ENCODE measurements around the gene FGFRL1.
"Not testable (repeated sequence)": the region's sequence is repeated elsewhere in the genome, so short reads cannot be mapped to it uniquely, and the experiment has no call there.

Gene FGFRL1

DNA sequence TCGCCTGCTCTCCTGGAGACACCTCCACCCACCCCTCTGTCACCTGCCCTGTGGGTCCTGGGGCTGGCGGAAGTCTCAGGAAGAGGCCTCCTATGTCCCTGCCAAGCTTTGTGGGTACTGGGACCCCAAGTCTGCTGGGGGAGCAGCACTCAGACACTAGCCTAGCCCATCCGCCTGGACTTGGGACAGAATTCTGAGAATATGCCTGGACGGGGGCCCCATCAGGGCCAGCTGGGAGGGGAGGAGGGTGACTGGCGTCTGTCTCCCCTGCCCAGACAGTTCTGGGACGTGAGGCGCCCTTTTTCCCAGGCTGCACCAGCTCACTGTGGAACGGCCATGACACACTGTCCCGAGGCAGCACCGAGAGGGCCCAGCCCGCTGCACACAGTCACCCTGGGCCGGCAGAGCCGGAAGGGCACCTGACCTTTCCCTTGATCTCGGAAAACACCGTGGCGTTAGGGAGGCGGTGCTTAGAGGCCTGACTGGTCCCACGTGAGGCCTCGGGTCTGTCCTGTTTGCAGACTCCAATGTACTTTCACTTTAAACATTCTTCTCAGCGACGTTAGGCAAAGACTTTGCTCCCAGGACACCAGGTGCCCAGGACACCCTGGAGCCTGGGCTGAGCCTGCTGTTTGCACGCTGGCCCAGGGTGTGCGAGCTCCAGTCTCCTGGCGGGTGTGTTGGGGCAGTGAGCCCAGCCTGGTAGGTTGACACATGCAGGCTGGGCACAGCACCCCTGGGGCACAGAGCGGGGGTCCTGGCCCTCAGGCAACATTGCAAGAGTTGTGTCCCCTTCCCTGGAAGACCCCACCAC, 18.9 kb upstream of the FGFRL1 start:
- no peak for DNase-seq (ENCODE audit: low read depth in 2 of 2)

DNA sequence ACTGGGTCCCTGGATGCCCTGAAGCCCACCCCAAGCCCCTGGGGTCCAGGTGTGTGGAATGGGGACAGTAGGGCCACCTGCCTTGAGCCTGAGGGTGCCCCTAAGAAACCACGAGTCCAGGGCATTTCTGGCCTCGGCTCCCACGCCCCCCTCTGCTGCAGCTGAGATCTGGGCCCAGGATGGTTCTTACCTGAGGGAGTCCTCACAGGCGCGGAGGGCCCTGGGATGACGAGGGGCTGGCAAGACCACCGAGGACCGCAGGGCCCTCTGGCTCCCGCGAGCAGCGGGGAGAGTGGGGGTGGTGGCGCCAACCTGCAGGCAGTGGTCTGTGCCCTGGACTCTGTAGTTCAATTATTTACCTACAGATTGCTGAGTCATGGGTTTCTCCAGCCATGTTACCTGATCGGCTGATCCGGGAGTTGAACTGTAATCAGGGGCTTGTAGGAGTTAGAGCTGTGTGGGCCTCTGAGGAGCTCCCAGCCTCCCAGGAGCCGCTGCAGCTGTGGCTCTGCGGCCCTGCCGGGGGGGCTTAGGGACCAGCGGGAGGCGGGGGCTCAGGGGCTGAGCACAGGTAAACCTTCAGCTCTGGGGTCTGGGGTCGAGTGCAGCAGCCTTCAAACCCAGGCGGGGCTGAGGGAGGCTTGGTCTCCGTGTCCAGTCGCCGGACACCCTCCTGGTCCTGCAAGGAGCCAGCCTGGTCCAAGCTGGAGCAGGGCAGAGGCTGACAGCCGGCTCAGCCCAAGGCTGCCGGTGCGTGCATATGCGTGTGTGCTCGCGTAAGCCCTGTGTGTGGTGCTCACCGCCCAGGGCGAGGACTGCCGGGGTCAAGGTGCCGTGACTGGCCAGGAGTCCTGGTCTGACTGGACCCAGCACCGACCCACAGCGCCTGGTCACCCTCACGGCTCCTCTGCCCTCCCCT, 18.1 kb upstream of the FGFRL1 start, which contains the start of gene SLC26A1:
Gene SLC26A1, minus strand, starts transcription at position 294 of the 919 bp plus-strand sequence. CDS start 1,701 bp downstream, outside the sequence.
- no peak for DNase-seq (ENCODE audit: low read depth in 2 of 2)

DNA sequence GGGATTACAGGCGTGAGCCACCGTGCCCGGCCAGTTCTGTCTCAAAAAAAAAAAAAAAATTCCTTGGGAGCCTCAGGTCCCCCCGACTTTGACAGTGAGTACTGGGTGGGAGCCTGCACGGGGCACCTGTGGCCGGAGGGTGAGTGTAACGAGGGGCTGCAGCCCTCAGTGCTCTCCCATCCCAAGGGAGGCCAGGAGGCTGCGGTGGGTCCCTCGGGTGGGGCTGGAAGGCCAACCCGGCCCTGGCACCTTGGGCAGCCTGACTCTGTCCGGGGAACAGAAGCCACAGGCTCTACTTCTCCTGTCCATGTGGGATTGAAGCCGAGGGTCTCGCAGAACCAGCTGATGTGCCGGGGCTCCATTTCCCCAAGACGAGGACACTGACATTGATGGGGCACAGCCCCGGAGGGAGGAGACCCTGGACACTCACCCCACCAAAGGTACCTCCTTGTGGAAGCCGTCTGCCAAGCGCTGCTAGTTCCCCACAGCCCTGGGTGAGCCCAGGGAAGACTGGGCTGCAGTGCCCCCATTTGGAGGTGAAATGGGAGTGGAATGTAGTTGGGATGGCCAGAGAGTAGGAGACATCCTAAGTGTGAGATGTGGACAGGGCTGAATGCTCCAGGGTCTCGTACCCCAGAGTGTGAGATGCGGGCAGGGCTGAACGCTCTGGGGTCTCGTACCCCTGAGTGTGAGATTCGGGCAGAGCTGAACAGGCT, 16.0 kb upstream of the FGFRL1 start:
- DNase-seq (ENCODE audit: low read depth in 2 of 2): no peak

DNA sequence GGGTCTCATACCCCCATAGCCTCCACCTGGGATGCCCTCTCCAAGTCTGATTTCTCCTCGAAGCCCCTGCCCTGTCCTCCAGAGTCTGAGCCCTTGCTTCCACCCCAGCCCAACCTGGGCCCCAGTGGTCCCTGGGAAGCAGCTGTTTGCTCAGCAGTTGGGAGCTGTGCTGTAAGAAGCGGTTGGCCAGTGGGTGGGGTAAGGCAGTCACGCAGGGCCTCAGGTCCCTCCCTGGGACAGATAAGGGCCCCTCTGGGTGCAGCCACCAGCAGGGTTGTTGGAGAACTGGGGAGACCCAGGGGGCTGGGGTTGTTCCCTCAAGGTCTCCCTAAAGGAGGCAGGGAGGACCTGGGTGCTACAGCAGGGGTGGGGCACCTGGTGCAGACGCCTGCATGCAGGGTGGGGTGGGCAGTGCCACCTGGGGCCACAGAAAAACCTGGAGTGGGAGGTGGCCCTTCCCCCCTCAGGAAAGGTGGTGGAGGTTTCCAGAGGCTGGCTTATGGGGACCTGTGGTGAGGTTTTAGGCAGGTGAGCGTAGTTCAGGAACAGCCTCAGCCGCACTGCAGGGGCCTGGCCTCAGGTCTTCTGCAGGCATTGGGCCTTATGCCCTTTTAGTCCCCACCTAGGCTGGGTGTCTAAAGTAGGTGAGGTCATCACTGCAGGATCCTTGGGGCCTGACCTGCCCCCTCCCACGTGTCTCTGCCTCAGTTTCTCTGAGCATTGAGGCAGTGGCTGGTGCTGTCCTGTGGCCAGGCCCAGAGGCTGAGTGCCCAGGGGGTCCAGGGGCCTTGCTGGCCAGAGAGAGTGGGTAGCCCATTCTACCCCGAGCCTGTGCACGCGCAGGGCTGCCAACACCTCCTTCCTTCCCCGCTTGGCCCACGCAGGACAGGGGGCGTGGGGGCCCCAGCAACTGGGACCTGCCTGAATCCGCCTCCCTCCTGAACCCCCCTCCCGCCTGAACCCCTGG, 15.1 kb upstream of the FGFRL1 start:
- DNase-seq (ENCODE audit: low read depth in 2 of 2): no peak

DNA sequence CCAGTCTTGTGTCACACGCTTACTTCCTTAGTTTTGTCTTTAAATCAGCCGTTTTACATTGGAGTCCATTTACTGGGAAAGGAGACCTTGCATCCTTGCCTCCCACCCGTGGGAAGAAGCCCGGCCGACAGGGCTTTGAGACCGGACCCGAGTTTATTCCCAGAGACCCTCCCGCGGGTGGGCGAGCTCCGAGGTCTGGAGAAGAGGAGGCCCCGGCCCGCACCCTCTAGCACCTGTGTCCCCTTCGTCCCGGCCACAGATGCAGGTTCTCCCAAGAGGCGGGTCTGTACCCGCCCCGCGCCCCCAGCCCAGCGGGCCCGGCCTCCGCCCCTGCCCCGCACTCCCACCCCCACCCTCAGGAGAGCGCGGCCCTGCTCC, 14.4 kb upstream of the FGFRL1 start:
- DNase-seq (ENCODE audit: low read depth in 2 of 2): no peak

DNA sequence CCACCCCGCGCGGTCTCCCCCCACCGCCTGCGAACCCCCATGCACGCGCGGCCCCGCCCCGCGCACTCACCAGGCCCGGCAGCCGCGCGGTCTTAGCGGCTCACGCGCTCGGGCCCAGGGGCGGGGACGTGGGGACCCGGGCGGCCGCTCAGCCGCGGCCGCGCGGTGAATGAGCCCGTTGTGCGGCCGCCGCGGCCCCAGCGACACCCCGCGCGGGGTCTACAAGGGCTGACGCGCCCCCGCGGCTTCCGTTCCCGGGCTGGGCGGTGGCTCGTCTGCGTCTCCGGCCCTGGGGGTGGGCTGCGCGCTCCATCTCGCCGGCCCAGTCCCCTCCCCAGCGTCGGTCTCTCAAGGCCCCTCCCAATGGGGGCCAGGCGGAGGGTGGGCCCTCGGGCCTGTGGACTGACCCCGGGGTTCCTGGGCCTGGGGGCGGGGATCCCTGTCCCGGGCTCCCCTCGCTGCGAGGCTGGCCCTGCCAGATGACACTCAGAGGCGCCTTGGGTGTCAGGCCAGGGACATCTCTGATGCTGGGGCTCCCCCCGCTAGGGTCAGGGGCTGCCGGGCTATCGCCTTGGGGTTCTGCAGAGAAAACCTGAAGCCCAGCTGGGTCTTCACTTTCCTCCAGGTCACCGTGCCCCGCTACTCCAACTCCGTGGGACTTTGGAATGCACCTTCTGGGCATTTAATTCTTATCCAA, 13.9 kb upstream of the FGFRL1 start:
- no peak for DNase-seq (ENCODE audit: low read depth in 2 of 2)

DNA sequence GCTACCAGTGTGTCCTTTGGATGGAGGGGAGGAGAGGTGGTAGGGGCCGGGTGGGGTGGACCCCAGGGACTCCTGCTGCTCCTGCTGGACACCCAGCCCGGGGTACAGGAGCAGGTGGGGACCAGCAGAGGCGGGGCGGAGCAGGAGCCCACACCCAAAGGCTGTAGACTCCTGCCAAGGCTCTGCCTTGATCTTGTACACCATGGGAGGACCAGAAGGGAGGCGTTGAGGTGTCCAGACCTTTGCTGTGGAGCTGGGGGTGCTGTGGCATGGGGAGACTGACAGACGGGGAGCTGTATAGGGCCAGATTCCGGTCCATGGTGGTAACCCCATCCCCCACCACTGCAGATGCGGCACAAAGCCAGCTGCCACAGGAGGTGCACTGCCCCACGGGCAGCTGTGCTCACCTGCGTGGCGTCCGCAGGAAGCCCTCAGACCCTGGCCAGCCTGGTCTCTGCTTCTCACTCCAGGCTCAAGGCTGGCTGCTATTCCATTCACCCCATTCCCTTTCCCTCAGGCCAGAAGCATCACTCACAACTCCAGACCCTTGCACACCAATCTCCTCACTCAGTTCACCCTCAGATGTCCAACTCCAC, 13.2 kb upstream of the FGFRL1 start:
- no peak for DNase-seq (ENCODE audit: low read depth in 2 of 2)

DNA sequence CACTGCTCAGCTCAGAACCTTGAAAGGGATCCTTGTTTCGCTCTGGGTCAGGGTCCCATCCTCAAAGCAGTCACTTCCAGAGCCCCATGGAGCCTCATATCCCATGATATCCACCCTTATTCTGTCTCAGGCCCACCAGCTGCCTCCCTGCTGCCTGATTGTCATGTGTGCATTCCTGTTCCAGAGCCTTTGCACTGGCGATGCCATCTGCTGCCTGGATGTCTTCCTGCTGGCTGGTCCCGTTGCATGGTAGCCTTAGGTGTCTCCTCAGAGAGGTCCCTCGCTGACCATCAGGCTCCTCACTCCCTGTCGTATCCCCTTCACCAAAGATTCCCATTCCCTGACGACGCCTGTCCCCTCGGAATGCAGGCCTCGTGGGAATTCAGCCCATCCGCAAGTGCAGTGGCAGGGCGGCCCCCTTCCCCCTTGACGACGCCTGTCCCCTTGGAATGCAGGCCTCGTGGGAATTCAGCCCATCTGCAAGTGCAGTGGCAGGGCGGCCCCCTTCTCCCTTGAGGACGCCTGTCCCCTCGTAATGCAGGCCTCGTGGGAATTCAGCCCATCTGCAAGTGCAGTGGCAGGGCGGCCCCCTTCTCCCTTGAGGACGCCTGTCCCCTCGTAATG, 12.1 kb upstream of the FGFRL1 start:
- DNase-seq (ENCODE audit: low read depth in 2 of 2): not testable (repeated sequence)

DNA sequence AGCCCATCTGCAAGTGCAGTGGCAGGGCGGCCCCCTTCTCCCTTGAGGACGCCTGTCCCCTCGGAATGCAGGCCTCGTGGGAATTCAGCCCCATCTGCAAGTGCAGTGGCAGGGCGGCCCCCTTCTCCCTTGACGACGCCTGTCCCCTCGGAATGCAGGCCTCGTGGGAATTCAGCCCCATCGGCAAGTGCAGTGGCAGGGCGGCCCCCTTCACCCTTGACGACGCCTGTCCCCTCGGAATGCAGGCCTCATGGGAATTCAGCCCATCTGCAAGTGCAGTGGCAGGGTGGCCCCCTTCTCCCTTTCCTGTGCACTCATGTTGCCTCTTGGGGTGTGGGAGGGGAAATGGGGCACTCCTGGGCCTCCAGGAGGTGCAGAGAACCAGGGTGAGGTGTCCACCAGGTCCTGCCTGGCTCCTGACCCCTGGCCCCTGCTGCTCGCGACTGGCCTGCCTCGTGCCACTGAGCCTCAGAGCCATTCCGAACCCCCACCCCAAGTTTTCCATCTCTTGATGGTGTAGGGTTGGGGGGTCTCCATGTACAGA, 11.5 kb upstream of the FGFRL1 start:
- no peak for DNase-seq (ENCODE audit: low read depth in 2 of 2)

DNA sequence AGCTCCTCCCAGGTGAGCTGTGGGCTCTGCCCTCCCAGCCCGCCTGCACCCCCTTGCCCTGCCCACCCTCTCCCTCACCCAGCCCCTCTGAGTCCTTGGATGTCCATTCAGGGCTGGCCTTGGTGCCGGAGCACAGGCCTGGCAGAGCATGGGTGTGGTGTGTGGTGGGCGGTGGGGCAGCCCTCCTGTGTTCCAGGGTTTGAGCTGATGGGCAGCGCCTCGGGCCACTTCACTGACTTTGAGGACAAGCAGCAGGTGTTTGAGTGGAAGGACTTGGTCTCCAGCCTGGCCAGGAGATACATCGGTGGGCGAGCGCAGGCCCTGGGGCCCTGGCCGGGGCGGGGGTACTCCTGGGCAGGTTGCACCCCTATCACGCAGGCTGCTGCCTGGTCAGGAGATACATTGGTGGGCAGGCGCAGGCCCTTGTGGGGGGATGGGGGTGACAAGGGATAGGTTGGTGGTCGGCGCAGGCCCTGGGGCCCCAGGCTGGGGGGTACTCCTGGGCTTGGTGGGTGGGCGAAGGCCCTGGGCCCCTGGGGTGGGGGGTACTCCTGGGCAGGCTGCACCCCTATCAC, 10.7 kb upstream of the FGFRL1 start:
- DNase-seq (ENCODE audit: low read depth in 2 of 2): no peak

DNA sequence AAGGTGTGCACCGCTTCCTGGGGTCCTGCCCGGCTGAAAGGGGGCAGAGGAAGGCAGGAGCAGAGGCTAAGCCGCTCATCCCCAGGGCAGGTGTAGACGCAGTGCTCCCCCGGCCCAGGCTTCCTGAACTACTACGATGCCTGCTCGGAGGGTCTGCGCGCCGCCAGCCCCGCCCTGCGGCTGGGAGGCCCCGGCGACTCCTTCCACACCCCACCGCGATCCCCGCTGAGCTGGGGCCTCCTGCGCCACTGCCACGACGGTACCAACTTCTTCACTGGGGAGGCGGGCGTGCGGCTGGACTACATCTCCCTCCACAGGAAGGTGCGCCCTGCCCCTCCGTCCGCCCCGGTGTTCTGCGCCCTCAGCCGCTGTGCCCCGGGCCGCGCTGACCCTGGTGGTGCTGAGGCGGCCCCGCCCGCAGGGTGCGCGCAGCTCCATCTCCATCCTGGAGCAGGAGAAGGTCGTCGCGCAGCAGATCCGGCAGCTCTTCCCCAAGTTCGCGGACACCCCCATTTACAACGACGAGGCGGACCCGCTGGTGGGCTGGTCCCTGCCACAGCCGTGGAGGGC, 9.8 kb upstream of the FGFRL1 start:
- DNase-seq (ENCODE audit: low read depth in 2 of 2): no peak

DNA sequence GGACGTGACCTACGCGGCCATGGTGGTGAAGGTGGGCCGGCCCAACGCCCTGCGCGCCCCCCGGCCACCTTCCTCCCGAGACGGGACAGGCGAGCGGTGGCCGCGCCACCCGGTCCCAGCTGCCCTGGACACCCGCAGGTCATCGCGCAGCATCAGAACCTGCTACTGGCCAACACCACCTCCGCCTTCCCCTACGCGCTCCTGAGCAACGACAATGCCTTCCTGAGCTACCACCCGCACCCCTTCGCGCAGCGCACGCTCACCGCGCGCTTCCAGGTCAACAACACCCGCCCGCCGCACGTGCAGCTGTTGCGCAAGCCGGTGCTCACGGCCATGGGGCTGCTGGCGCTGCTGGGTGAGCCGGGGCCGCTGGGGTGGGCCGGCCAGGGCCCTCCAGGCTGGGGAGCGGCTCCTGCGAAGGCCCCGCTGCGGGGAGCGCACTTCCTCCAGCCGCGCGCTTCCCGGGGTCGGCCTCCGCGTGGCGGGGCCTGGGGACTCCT, 9.2 kb upstream of the FGFRL1 start:
- DNase-seq (ENCODE audit: low read depth in 2 of 2): no peak

DNA sequence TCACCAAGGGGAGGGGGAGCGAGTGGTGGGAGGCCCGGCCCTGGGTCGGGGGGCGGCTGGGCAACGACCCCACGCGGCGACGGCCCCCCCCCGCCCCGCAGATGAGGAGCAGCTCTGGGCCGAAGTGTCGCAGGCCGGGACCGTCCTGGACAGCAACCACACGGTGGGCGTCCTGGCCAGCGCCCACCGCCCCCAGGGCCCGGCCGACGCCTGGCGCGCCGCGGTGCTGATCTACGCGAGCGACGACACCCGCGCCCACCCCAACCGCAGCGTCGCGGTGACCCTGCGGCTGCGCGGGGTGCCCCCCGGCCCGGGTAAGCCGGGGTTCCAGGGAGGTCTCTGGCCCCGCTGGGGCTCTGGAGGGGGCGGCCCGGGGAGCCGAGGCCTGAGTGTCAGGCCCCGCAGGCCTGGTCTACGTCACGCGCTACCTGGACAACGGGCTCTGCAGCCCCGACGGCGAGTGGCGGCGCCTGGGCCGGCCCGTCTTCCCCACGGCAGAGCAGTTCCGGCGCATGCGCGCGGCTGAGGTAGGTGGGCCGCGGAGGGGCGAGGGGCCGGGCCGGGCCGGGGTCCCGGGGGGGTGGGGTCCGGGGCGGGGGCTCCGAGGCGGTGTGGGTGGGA, 8.7 kb upstream of the FGFRL1 start:
- no peak for DNase-seq (ENCODE audit: low read depth in 2 of 2)

DNA sequence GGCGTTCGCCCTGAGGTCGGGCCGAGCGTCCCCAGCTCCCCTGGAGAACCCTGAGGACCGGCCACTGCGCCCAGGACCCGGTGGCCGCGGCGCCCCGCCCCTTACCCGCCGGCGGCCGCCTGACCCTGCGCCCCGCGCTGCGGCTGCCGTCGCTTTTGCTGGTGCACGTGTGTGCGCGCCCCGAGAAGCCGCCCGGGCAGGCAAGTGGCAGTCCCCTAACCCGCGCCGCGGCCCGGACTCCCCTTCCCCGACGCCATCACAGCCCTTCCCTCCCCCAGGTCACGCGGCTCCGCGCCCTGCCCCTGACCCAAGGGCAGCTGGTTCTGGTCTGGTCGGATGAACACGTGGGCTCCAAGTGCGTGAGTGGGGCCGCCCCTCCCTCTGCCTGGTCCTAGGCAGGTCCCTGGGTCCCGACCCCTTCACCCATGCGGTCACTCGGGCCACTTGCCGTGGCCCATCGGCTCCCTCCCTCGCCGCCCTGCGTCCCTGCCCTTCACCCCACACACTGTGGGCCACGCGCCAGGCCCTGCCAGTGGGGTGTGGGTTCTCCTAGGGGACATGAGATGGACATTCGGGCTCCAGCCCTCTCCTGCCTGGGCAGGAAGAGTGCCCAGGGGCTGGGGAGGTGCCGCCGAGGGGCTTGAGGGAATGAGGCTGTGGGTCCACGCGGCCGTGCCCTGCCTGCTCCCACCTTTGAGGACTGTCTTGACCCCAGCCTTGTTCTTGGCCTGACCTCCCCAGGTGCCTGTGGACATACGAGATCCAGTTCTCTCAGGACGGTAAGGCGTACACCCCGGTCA, 8.0 kb upstream of the FGFRL1 start:
- DNase-seq (ENCODE audit: low read depth in 2 of 2): no peak

DNA sequence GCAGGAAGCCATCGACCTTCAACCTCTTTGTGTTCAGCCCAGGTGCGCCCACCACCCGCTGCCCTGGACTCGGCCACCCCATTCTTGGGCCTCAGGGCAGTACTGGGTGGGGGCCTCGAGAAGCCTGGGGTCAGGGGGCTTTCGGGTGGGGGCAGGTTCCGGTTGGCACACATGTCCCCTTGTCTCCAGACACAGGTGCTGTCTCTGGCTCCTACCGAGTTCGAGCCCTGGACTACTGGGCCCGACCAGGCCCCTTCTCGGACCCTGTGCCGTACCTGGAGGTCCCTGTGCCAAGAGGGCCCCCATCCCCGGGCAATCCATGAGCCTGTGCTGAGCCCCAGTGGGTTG, 7.4 kb upstream of the FGFRL1 start:
- DNase-seq (ENCODE audit: low read depth in 2 of 2): no peak

DNA sequence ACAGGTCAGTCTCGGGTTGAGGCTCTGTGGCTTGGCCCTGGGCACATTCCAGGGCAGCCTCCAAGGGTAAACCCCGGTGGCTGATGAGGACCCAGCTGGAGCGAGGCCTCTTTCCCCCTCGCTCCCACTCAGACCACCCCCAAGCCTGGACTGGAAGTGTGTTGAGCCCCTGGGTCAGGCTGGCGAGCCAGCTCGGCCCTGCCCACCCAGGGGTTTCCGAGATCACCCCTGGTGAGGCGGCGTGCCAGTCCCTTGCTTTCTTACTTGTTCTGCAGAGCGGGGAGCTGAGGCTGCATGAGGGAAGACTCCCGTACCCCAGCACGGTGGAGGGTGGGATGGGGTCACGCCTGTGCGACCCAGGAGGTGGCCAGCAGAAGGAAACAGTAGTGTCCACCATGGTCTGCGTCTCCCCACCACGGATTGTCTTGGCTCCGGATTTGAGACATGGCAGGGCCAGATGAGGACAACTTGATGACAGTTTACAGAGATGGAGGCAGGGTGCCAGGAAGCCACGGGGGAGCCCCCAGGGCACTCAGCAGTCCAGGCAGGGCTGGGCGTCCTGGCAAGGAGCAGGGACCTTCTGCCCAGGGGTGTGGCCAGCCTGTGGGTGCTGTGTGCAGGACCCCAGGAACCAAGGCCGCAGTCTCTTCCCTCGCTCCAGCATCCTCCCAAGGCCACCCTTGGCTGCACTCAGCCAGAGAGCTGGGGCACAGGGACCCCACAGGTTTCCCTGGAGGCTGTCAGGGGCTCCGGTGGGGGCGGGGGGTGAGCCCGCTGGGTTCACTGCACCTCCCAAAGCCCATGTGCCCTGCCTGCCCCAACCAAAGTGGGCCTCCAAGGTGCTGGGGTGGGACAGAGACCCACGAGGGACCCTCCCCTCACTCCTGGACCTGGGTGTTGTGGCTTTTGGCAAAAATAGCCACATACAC, 6.6 kb upstream of the FGFRL1 start:
- DNase-seq (ENCODE audit: low read depth in 2 of 2): no peak
